HG03108 (cell line): ENCODE measurements around the gene PRXL2B.

Experiments
- ATAC-seq: cut with Tn5 transposase; IDR thresholded peaks from one replicate; pipeline ENCODE4 v1.9.1; 2021; ENCODE audit warnings: moderate library complexity; ENCODE audit not compliant: unreplicated experiment

PRXL2B gene

DNA sequence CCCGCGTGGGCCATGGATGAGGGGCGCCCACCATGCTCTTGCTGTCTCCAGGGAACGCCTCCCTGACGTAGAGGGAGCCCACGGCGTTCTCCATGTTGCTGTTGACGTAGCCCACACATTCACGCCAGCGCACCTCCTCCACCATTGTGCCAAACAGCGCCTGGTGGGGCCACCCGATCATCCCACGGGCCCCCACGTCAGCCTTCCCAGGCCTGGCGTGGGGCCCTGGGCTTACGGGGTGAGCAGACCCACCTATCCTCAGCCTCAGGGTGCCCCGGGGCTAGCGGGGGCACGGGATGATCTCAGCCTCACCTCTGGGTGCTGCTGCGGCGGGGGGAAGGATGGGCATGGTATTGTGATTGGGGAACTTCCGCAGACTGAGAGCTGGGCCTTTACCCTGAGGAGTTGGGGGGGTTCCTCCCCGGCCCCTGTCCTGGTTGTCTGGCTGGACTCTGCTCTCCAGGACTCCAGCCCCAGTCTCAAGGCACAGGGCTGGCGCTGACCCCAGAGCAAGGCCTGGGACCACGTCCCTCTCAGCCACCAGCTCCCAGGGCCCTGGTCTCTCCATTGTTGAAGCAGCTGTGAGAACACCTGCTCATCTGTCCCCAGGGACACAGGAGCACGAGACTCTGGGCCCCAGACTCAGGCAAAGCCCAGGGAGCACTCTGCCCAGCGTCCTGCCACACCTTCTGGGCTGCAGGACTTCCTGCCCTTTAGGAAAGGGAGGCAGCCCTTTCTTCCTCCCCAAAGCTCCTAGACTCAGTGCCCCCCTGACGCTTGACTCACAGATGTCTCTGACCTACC lies 10.2 kb downstream of the PRXL2B start:
- ATAC-seq, result no peak

- no peak for ATAC-seq
Observed at GRCh38 chr1:2597441-2598328, 11.1 kb downstream of the PRXL2B start.

- no peak for ATAC-seq
Observed at GRCh38 chr1:2598329-2598931, 11.9 kb downstream of the PRXL2B start.

DNA sequence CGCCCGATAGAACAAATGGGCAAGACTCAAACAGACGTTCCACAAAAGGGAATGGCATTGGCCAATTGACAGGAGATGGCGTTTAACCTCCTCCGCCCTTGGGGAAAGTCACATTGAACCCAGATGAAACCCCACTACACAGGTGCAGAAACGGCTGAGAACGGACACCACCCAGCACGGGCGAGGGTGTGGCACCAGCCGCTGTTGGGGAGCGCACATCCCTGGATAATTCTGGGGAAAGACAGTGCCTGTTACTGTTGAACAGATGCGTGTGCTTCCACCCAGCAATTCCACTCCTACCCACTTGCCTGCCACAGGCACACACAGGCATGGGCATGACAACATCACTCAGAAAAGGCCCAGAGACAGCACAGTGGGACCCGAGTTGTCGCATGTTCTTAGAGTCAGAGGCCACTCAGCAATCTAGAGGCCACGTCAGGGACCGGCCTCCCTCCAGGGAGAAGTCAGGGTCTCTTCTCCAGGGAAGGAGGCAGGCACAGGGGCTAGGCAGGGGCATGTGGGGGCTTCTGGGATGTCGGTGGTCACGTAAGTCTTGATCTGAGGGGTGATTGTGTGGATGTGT lies 15.2 kb downstream of the PRXL2B start:
- ATAC-seq, result no peak

- ATAC-seq, result no peak
Observed at GRCh38 chr1:2602311-2602835, 15.8 kb downstream of the PRXL2B start.

DNA sequence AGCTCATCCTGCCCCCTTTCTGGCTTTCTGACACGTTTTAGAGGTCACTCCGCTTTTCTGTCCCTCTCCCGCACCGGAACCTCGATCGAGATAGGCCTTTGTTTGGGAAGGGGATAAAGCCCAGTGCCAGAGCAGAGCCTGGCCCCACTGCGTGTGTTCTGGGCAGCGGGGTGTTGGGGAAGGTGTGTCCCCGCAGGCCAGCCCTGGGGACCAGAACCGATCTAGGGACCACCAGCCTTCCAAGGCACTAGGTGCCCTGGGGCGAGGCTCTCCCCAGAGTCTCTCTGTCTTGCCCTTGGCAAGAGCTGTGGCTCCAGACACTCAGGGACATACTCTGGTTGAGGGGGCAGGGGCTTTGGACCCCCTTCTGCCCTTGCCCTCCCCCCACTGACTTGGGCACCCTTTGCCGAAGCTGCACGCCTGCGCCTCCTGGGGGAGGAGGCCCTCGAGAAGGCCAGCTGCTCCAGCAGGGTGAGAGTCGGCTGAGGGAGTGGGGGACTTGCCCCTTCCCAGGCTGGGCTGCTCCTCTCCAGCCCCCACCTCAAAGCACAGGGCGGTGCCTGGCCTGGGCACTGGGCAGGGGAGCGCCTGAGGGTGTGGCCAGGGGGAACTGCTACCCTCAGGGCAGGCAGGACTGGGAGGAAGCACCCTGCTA lies 16.4 kb downstream of the PRXL2B start:
- no peak for ATAC-seq

GRCh38 chr1:2603521-2604155 lies 17.1 kb downstream of the PRXL2B start:
- ATAC-seq, result no peak

GRCh38 chr1:2604156-2604843 lies 17.7 kb downstream of the PRXL2B start:
- ATAC-seq, result no peak

- no peak for ATAC-seq
Observed at GRCh38 chr1:2604844-2605508, 18.4 kb downstream of the PRXL2B start.

DNA sequence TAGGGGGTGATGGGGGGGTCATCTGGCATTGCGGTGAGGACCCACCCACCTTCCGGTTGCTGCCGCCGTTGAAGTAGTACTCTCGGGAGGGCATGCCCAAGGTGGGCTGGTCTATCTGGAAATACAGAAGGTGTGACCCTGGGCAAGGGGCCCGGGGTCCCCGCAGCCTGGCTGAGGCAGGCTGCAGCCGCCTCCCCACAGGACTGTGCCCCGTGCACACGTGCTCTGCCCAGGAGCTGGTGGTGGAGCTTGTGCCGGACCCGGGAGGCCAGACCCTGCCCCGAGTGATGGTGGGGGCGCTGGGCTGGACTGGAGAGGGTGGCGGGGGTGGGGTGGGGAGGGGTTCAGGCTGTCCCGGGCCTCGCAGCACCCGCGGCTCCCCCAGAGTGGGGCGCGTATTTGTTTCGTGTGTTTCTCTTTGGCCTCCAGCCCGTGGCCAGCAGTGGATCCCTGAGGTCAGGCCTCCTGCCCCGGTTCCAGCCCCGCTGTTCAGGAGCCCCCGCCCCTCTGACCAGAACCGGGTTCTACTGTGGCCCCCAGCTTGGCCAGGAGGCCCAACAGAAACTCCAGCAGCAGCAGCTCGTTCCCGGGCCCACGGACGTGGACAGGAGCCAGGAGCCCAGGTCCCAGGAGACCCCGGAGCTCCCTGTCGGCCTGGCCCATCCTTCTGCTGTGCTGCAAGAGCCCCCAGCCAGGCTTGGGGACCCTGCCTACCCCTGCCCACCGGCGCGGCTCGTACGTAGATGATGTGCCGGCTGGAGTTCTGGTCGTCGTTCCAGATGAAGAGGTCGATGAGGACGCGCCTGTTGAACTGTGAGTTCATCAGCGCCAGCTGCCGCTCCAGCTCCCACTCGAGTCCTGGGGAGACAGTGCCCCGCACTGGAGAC lies 19.2 kb downstream of the PRXL2B start:
- ATAC-seq, result no peak

DNA sequence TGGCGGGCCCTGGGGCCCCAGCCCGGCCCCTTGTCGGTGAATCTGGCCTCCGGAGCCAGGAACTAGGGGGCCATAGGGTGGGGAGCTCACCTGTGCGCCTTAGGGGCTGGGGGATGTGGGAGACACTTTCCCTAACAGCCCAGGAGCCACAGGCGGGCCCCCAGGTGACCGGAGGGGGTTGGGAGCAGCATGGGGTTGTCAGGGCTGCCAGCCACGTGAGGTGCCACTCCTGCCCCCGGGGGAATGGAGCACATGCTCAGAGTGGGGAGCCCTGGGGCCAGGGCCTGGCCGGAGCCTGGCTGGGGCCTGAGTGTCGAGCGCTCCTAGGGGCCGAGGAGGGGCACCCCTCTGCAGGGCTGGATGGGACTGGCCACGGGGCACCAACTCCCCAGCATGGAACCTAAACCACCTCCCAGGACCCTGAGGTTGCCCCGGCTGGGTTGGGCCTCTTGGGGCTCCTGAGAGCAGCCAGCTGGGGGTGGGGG lies 19.9 kb downstream of the PRXL2B start:
- ATAC-seq, result no peak

GRCh38 chr1:2606881-2607621 lies 20.5 kb downstream of the PRXL2B start:
- no peak for ATAC-seq

DNA sequence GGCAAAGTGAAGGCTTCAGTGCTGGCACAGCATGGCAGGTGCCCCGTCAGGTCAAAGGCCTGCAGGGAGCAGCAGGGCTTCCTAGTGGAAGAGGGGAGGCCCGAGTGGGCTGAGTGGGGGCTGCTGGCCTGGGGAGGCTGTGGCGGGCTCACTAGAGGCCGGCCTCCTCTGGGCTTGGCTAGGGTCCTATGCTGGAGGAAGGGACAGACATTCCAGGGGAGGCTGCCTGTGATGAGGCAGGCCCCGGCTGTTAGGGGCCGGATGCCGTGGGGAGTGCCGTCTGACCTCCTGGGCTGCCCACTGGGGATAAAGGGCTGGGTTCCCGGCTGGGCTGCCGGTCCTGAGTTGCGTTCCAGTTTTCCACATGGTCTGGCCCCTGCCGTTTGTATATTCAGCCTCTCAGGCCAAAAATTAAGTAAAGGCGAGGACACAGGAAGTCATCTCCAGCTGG lies 21.1 kb downstream of the PRXL2B start:
- ATAC-seq, result no peak

- no peak for ATAC-seq
Observed at GRCh38 chr1:2609319-2610035, 22.9 kb downstream of the PRXL2B start.

GRCh38 chr1:2610036-2610959 lies 23.7 kb downstream of the PRXL2B start:
- no peak for ATAC-seq
